Mucosa of rectum (tissue), 2 donors: ENCODE results near the gene TYMP.

ENCODE experiments used
- H3K27ac ChIP-seq, 2 donors: one replicate each; pipeline ENCODE4 v1.7.0; 2013; ENCODE audit warnings: inconsistent platforms in 2 of 2, low read depth in 2 of 2, low read length in 2 of 2
- H3K27me3 ChIP-seq, 2 donors: one replicate each; pipeline ENCODE4 v1.7.0; 2013; ENCODE audit warnings: low read length in 2 of 2; ENCODE audit not compliant: control insufficient read depth in 2 of 2, insufficient read depth in 2 of 2
- H3K36me3 ChIP-seq, 2 donors: one replicate each; pipeline ENCODE4 v1.7.0; 2013; ENCODE audit warnings: low read length in 2 of 2; ENCODE audit not compliant: control insufficient read depth in 2 of 2, insufficient read depth in 2 of 2
- H3K4me1 ChIP-seq, 2 donors: one replicate each; pipeline ENCODE4 v1.7.0; 2013; ENCODE audit warnings: low read length in 2 of 2, mild to moderate bottlenecking in 1 of 2; ENCODE audit not compliant: control insufficient read depth in 2 of 2, insufficient read depth in 2 of 2
- H3K4me3 ChIP-seq, 2 donors: one replicate each; pipeline ENCODE4 v1.7.0; 2013; ENCODE audit warnings: low read length in 2 of 2
- H3K9ac ChIP-seq, 2 donors: one replicate each; pipeline ENCODE4 v1.7.0; 2013; ENCODE audit warnings: low read length in 2 of 2, low read depth in 1 of 2, mild to moderate bottlenecking in 1 of 2
- H3K9me3 ChIP-seq, 2 donors: one replicate each; pipeline ENCODE4 v1.7.0; 2013; ENCODE audit warnings: low read length in 2 of 2; ENCODE audit not compliant: control insufficient read depth in 2 of 2
- donor health status: healthy.
- donor health status: Normal muscosa, but diverticular disease.

TYMP gene

DNA sequence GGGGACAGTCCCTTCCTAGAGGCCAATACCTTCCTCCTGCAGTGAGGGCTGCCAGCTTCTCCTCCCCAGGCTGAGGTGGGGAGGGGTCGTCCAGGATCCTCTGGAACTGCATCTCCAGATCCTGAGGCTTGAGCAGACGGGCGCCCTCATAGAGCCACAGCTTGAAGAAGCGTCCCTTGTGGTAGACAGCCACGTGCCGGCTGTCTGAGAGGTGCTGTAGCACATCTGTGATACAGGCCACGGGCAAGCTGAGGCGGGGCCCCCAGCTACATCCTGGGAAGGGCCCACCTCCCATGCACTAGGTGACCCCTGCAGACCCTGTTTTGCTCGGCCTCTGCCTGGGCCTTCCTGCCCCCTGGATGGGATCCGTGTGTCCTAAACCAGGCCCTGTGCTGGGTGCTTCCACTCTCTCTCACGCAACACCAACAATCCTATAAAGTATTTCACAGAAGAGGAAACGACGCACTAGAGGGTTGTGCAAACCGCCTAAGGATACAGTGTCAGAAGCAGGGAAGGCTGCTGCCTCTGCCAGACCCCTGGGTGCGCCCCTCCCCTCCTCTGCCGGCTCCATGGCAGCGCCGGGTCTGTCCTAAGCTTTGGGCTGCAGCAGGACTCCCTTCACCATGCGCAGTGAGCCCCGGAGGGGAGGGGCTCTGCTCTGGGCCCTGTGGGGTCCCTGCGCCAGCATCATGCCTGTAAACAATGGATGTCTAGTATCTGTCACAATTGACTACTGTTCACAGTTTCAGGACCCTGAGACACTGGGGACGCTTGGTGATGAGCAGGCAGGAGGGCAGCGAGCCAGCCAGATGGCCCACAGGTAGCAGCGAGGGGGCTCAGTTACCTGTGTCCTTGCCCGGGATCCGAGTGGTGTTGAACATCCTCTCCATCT lies 43.9 kb upstream of the TYMP start:
- Histone ChIP-seq H3K9me3 (no peaks in the 10 kb centered on the region), H3K4me3 (no peak overlapping the region), H3K27ac (no peak overlapping the region), H3K36me3 (peaks cover 12 to 17% of the 10 kb centered on the region in 2 donors), H3K9ac (no peak overlapping the region), H3K4me1 (peaks cover 8 to 16% of the 10 kb centered on the region in 2 donors), H3K27me3 (no peaks in the 10 kb centered on the region)

DNA sequence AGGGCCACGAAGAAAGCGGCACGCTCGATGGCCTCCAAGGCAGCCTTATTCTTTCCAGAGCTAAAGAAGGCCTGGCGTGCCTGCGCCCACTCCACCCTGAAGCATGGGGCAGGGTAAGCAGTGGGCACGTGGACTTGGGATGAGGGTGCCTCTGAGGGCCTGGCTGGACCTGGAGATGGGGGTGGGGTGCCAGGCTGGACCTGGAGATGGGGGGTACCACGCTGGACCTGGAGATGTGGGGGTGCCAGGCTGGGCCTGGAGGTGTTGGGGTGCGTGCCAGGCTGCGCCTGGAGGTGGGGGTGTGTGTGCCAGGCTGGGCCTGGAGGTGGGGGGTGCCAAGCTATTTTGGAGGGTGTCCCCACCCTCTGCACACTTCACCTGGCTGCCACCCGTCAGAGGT lies 43.2 kb upstream of the TYMP start:
- Histone ChIP-seq H3K4me3 (no peak overlapping the region), H3K36me3 (peaks cover 11 to 17% of the 10 kb centered on the region in 2 donors), H3K9me3 (no peaks in the 10 kb centered on the region), H3K9ac (no peak overlapping the region), H3K4me1 (peaks cover 12 to 15% of the 10 kb centered on the region in 2 donors), H3K27ac (no peak overlapping the region), H3K27me3 (no peaks in the 10 kb centered on the region)

DNA sequence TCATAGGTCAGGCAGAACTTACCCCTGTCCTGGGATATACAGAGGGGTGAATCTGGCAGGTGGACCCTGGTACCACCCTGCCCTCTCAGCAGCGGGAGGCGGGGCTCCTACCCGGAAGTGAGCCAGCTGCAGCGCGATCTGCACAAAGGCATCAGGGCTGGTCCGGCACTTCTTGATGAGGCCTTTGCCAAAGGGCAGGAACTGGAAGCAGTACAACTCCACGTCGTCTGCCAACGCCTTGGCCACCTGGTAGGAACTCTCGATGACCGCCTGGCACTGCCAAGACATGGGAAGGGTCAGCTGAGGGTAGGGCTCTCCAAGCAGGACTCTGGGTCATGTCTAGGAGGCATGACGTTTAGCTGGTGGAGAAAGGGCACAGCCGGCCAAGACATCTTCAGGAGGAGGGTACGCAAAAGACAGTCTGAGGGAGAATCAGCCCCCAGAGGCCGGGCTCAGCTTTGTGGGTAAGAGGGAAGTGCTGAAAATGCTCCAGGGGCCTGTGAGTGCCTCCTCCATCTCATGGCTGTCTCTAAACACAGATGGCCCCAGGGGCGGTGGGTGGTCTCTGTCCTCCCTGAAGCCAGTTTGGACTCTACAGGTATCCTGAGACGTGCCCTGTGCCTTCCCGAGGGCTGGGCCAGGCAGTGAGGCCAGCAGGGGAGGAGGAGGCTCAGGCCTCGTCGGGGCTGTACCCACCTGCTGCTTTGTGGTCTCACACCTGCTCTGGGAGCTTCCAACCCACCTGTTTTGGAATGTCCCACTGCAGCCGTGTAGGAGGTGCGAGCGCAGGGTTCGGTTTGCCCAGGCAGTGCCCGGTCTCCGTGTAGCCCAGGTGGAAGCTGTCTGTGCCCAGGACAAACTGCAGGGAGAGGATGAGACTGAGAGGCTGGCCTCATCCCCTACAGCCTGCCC lies 41.7 kb upstream of the TYMP start:
- Histone ChIP-seq H3K9me3 (no peaks in the 10 kb centered on the region), H3K27me3 (no peaks in the 10 kb centered on the region), H3K4me1 (peaks cover 12 to 15% of the 10 kb centered on the region in 2 donors), H3K27ac (no peak overlapping the region), H3K4me3 (no peak overlapping the region), H3K36me3 (peaks cover 11 to 17% of the 10 kb centered on the region in 2 donors), H3K9ac (no peak overlapping the region)

DNA sequence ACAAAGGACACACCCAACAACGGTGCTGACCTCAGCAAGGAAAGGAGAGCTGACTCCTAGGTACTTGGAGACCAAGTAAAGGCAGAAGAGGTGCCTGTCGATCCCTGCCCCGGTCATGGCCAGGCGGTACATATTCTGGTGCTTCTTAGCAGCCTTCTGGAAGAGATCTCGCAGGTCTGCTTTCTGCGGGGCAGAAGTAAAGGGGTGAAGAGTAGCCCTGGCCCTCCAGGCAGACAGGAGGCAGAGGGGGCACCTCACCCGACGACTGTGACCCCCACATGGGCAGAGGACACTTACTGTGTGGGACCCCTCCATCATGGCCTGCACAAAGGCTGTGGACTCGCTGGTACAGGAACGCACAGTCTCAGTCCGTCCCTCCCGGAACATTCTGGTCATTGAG lies 41.0 kb upstream of the TYMP start:
- H3K36me3 ChIP-seq, result peaks cover 11 to 17% of the 10 kb centered on the region in 2 donors
- peaks cover 12 to 15% of the 10 kb centered on the region in 2 donors for H3K4me1 ChIP-seq
- H3K27ac ChIP-seq, result no peak overlapping the region

DNA sequence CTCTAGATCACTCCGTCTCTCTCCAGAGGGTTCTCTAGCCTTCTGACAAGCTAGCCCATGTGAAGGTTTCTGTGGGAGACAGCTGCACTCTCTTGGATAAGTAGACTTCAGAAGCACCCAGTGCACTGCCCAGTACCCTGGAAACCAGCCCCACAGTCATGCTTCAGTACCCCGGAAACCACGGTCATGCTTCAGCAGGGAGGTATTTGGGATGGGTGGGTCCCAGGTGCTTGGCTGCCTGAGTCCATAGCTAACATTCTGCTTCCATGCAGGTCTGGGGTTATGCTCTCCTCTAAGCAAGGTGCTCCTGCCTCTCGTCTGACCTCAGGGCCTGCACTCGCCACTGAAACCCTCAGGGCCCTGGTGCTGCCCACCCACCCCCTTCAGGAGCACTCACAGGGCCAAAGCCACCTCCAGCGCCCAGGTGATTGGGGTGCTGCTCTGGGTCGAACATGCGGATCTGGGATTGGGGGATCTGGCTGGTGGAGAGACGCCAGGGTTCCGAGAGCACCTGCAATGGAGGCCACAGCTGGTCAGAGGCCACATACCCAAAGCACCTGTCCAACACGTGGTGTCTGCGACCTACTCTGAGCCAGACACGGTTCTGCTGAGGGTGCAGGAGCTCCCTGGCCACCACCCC lies 40.2 kb upstream of the TYMP start:
- no peaks in the 10 kb centered on the region for H3K27me3 ChIP-seq
- no peak overlapping the region for H3K27ac ChIP-seq
- no peak overlapping the region for H3K4me3 ChIP-seq
- peaks cover 11 to 17% of the 10 kb centered on the region in 2 donors for H3K36me3 ChIP-seq
- H3K4me1 ChIP-seq, result peaks cover 12 to 15% of the 10 kb centered on the region in 2 donors
- H3K9ac ChIP-seq, result no peak overlapping the region
- no peaks in the 10 kb centered on the region for H3K9me3 ChIP-seq

More for the DNA sequence above, 41.0 kb upstream of the TYMP start:
- Histone ChIP-seq H3K27me3 (no peaks in the 10 kb centered on the region), H3K9ac (no peak overlapping the region), H3K9me3 (no peaks in the 10 kb centered on the region), H3K4me3 (no peak overlapping the region)

DNA sequence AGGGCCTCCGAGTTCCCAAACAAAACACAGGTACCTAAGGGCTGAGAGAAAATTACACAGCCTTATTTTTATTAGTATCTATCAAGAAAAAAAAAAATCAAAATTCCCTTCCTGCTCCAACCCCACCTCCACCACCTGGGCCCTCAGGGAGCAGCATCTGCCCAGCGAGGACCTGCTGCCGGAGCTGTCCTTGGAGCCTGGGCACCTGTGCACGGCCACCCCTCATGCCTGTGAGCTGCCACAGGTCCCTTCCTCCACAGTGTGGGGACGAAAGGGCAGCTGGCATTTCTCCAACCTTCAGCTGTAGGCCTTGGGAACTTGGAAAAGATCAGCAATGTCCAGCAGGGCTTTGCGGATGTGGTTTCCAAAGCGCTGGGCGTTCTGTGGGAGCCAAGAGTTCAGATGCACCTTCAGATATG lies 39.2 kb upstream of the TYMP start:
- H3K9ac ChIP-seq, result no peak overlapping the region
- H3K9me3 ChIP-seq, result no peaks in the 10 kb centered on the region
- peaks cover 15 to 20% of the 10 kb centered on the region in 2 donors for H3K4me1 ChIP-seq
- no peaks in the 10 kb centered on the region for H3K27me3 ChIP-seq
- no peak overlapping the region for H3K4me3 ChIP-seq
- H3K27ac ChIP-seq, result peak overlapping the region; percentile 61 to 62
- H3K36me3 ChIP-seq, result peaks cover 9 to 17% of the 10 kb centered on the region in 2 donors

DNA sequence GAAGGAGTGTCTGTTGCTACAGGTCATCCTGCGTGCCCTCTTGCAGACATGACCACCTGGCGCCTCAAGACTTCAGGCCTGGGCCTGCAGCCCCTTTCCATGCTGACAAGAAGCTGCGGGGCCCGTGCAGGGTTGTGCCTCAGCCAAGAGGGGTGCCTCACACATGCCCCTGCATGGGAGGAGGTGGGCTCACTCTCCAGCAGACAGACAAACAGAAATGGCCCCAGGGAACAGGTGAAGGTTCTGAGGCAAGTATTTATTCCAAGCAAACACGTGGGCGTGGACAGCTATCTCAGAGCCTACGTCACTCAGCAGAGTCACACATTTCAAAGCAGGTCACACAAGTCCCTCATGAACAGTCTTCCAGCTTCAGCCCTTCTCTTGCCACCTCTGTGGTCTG lies 38.8 kb upstream of the TYMP start:
- peaks cover 9 to 17% of the 10 kb centered on the region in 2 donors for H3K36me3 ChIP-seq
- H3K9ac ChIP-seq, result no peak overlapping the region
- H3K4me3 ChIP-seq, result no peak overlapping the region
- no peaks in the 10 kb centered on the region for H3K27me3 ChIP-seq
- H3K27ac ChIP-seq, result peak overlapping the region; percentile 52 to 61
- no peaks in the 10 kb centered on the region for H3K9me3 ChIP-seq
- H3K4me1 ChIP-seq, result peaks cover 19 to 23% of the 10 kb centered on the region in 2 donors

DNA sequence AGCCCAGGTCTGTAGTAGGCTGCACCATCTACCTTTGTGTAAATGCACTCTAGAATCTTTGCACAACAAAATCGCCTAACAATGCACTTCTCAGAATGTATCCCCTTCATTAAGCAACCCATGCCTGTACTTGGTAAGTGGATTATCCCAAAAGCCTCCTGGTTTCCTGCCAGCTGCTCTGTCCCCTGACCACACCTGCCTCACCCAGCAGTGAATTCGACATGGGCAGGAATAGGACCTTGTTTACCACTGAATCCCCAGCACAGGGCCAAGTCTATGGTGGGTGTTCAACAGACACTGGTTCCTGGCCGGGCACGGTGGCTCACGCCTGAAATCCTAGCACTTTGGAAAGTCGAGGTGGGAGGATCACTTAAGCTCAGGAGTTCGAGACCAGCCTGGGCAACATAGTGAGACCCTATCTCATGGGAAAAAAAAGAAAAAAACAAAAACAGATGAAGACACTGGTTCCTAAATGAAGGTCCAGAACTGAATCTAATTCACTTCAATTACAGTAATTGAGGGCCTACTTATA lies 38.0 kb upstream of the TYMP start:
- peaks cover 23 to 27% of the 10 kb centered on the region in 2 donors for H3K4me1 ChIP-seq
- no peaks in the 10 kb centered on the region for H3K27me3 ChIP-seq
- no peak overlapping the region for H3K9ac ChIP-seq
- H3K27ac ChIP-seq, result no peak overlapping the region
- no peaks in the 10 kb centered on the region for H3K9me3 ChIP-seq
- H3K4me3 ChIP-seq, result no peak overlapping the region
- H3K36me3 ChIP-seq, result peaks cover 9 to 17% of the 10 kb centered on the region in 2 donors

DNA sequence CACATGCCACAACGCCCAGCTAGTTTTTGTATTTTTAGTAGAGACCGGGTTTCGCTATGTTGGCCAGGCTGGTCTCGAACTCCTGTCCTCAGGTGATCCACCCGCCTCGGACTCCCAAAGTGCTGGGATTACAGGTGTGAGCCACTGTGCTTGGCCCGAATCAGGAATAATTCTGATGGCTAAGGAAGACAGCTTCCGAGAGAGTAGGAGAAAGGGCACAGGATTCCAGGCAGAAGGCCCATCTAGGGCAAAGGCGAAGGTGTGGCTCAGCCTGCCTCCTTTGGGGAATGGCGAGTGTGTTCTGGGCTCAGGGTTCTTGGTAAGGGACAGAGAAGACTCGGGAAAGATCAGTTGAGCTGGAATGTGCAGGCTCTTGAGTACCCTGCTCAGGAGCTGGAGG lies 34.5 kb upstream of the TYMP start:
- H3K9ac ChIP-seq, result peak overlapping the region; percentile 7 to 47
- H3K36me3 ChIP-seq, result peaks cover 0 to 2% of the 10 kb centered on the region in 2 donors
- no peaks in the 10 kb centered on the region for H3K27me3 ChIP-seq
- peak overlapping the region; percentile 89 to 95 for H3K27ac ChIP-seq
- peaks cover 16 to 24% of the 10 kb centered on the region in 2 donors for H3K4me1 ChIP-seq
- H3K4me3 ChIP-seq, result peak overlapping the region; percentile 20 to 93
- H3K9me3 ChIP-seq, result no peaks in the 10 kb centered on the region
